Astrocyte (in vitro differentiated cells and primary cell): ENCODE results near the gene PTPRN2.

Experiments used
- EZH2 ChIP-seq: IDR thresholded peaks from 2 replicates; pipeline ENCODE4 v1.6.1; 2012; ENCODE audit warnings: mild to moderate bottlenecking, low read length, inconsistent platforms; ENCODE audit not compliant: insufficient read depth
- TF ChIP-seq, protein P1 (sequence below): IDR thresholded peaks from 2 replicates; pipeline ENCODE4 v1.5.1; 2011; ENCODE audit warnings: low read depth, mild to moderate bottlenecking, inconsistent platforms, low read length, moderate library complexity; ENCODE audit not compliant: insufficient read depth

DNA sequence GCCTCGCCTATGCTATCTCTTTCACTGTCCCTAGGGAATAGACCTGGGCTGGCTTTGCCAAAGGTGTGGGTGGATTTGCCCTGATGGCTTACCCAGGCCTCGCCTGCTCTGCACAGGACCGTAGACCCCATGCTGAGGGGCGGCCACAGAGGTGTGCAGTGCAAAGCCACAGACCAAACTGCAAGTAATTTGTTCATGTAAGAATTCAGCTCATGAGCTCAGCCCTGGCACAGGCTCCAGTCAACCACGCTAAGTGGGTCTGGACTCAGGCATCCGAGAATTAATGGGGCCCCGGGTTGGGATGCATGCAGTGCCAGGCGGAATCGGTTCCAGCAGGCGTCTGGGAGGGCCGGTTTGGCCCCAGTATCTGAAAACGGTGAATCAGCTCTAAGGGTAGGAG is 805.6 kb downstream of the PTPRN2 start:
- TF ChIP-seq, protein P1, sequence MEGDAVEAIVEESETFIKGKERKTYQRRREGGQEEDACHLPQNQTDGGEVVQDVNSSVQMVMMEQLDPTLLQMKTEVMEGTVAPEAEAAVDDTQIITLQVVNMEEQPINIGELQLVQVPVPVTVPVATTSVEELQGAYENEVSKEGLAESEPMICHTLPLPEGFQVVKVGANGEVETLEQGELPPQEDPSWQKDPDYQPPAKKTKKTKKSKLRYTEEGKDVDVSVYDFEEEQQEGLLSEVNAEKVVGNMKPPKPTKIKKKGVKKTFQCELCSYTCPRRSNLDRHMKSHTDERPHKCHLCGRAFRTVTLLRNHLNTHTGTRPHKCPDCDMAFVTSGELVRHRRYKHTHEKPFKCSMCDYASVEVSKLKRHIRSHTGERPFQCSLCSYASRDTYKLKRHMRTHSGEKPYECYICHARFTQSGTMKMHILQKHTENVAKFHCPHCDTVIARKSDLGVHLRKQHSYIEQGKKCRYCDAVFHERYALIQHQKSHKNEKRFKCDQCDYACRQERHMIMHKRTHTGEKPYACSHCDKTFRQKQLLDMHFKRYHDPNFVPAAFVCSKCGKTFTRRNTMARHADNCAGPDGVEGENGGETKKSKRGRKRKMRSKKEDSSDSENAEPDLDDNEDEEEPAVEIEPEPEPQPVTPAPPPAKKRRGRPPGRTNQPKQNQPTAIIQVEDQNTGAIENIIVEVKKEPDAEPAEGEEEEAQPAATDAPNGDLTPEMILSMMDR, result no peak
- TF ChIP-seq EZH2, result no peak
